ENCODE data around the gene SSH3.
A peak's percentile ranks its signal among the peaks of the same experiment; 100 is the strongest.

Gene SSH3

DNA sequence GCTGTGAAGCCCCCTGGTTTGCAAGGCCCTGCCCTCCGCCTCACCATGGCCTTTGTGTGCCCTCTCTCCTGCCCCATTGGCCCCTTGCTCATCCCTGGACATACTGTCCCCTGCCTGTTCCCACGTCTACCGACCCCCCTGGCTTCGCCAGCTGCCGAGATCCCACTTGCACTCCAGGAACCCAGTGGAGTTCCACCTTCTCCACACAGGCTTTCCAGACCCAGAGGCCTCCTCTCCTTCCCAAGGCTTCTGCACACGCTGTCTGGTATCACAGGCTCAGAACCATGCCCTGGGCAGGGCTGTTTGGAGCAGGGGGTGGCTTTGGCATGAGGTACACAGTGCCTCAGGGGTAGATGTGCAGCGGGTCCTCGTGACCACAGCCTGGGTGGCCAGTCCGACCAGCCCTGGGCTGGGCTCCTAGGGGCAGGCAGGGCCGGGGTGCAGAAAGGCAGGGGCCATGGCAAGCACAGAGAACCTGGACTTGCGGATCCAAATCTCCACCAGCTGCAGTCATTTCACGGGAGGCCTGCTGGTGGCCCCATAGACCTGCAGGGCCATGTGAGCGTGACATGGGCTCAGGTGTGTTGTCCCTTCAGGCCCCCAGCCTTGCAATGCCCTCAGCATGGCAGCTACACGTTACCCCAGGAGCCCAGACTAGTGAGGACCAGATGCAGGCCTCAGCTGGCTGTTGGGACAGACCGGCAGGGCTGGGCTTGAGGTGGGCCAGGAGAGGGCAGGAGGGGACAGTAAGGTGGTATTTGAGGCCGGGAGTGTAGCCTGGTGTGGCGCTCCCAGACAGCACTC lies 27.5 kb upstream of the SSH3 start:
- H3K79me2 ChIP-seq, result peaks cover 5% of the 10 kb centered on the region

DNA sequence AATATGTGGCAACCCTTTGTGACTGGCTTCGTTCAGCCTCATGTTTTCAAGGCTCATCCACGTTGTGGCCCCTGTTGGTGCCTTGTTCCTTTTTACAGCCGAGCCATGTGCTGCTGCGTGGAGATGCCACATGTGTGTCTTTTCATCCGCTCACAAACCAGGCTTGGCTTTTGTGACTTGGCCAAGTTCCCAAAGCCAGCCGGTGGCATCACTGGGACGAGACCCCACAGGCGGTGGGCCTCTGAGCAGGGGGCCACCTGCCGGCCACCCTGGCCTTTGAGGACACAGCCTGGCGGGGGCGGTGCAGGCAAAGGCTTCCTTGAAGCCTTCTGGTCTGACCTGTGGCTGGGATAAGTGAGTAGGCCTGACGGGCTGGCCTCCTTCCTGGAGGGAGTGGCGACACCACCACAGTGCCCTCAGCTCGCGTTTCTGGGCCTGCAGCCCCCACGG lies 26.5 kb upstream of the SSH3 start:
- H3K36me3 ChIP-seq (ENCODE audit: control insufficient read depth, insufficient read depth, low read length), result no peaks in the 10 kb centered on the region

More for the DNA sequence above, 27.5 kb upstream of the SSH3 start:
- Histone ChIP-seq H2AFZ (no peak overlapping the region), H3K4me3 (ENCODE audit: low read depth, low read length) (no peak overlapping the region), H3K36me3 (ENCODE audit: control insufficient read depth, insufficient read depth, low read length) (no peaks in the 10 kb centered on the region), H3K27me3 (ENCODE audit: control insufficient read depth, insufficient read depth, low read length) (no peaks in the 10 kb centered on the region), H3K9me3 (ENCODE audit: control insufficient read depth, low read length) (no peaks in the 10 kb centered on the region), H3K9ac (no peak overlapping the region), H3K4me1 (no peaks in the 10 kb centered on the region), H3K27ac (peak overlapping the region; percentile 16), H3K4me2 (ENCODE audit: low read length) (no peak overlapping the region)
- TF ChIP-seq, protein P1, sequence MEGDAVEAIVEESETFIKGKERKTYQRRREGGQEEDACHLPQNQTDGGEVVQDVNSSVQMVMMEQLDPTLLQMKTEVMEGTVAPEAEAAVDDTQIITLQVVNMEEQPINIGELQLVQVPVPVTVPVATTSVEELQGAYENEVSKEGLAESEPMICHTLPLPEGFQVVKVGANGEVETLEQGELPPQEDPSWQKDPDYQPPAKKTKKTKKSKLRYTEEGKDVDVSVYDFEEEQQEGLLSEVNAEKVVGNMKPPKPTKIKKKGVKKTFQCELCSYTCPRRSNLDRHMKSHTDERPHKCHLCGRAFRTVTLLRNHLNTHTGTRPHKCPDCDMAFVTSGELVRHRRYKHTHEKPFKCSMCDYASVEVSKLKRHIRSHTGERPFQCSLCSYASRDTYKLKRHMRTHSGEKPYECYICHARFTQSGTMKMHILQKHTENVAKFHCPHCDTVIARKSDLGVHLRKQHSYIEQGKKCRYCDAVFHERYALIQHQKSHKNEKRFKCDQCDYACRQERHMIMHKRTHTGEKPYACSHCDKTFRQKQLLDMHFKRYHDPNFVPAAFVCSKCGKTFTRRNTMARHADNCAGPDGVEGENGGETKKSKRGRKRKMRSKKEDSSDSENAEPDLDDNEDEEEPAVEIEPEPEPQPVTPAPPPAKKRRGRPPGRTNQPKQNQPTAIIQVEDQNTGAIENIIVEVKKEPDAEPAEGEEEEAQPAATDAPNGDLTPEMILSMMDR (IDR thresholded peaks at IDR 0.05), result no peak

DNA sequence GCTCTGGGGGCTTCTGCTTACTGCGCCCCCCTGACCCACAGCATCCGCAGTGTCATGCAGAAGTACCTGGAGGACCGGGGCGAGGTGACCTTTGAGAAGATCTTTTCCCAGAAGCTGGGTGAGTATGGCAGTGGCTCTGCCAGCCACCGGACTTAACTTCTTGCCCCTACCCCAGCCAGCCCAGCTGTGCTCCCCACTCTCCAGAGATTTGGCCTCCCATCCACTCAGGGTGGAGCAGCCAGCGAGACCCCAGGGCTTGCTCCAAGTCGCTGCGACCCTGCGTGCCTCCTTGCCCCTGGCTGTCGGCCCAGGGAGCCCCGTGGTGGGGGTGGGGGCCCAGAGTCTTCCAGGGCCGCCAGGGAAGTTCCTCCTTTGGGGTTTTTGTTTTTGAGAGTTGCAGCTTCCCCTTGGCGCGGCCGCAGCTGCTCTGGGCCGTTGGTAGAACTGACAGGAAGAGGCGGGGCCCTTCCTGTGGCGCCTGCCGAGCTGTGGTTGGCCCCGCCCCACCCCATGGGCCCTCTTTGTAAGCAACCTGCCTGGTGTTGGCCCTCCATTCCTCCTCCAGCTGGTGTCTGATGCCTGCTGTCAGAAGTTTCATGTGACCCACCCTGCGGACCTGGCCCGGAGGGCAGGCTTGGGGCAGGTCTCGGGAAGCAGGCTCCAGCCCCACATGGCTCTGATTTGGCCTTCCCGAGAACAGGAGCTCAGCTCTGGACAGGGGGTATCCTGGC lies 25.9 kb upstream of the SSH3 start:
- Histone ChIP-seq H3K4me2 (ENCODE audit: low read length) (peak overlapping the region; percentile 59), H3K27ac (peak overlapping the region; percentile 65), H3K36me3 (ENCODE audit: control insufficient read depth, insufficient read depth, low read length) (no peaks in the 10 kb centered on the region), H3K9me3 (ENCODE audit: control insufficient read depth, low read length) (no peaks in the 10 kb centered on the region), H3K4me1 (no peaks in the 10 kb centered on the region), H3K9ac (no peak overlapping the region), H3K27me3 (ENCODE audit: control insufficient read depth, insufficient read depth, low read length) (no peaks in the 10 kb centered on the region), H3K79me2 (peaks cover 5% of the 10 kb centered on the region), H2AFZ (no peak overlapping the region), H3K4me3 (ENCODE audit: low read depth, low read length) (no peak overlapping the region)
- TF ChIP-seq, protein P1 (IDR thresholded peaks at IDR 0.05), result no peak

More for the DNA sequence above, 26.5 kb upstream of the SSH3 start:
- peaks cover 5% of the 10 kb centered on the region for H3K79me2 ChIP-seq
- no peak overlapping the region for H3K4me3 ChIP-seq (ENCODE audit: low read depth, low read length)
- no peaks in the 10 kb centered on the region for H3K4me1 ChIP-seq
- no peaks in the 10 kb centered on the region for H3K9me3 ChIP-seq (ENCODE audit: control insufficient read depth, low read length)
- H2AFZ ChIP-seq, result no peak overlapping the region
- no peak overlapping the region for H3K9ac ChIP-seq
- H3K4me2 ChIP-seq (ENCODE audit: low read length), result no peak overlapping the region
- peak overlapping the region; percentile 65 for H3K27ac ChIP-seq
- no peaks in the 10 kb centered on the region for H3K27me3 ChIP-seq (ENCODE audit: control insufficient read depth, insufficient read depth, low read length)
- TF ChIP-seq, protein P1 (IDR thresholded peaks at IDR 0.05), result no peak

DNA sequence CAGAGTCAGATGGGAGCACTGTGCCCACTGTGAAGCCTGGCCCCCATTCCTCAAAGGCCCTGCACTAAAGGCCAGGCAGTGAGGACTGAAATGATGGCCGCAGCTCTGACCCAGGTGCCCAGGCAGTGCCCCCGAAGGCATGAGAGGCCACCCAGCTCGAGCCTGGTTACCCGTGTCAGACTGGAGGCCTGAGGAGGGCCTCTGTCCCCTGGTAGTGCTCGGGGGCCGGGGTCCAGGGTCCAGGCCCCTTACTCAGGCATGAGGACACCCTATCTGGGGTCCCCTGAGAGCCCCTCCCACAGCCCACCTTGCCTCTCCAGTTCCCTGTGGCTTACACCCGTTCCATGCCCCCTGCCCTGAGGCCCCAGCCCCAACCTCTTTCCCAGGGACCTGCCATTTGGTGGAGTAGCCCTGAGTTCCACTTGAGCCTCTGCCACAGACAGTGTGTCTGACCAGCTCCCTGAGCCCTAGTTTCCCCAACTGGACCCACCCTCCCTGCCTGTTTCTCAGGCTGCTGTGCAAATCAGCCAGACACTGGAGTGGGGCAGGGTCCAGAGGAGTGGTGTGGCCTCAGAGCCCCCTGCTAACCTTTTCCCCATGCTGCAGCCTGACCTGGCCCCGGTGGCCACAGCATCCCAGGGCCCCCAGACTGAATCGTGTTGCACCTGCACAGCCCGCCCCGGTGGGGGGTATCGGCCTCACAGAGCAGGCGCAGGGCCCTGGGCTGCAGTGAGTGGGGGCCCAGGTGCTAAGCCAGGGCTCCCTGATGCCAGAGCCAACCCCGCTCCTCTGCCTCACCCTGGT lies 25.0 kb upstream of the SSH3 start:
- Histone ChIP-seq H3K9ac (no peak overlapping the region), H3K27ac (peak overlapping the region; percentile 59), H3K79me2 (peaks cover 5% of the 10 kb centered on the region), H3K4me3 (ENCODE audit: low read depth, low read length) (no peak overlapping the region), H3K9me3 (ENCODE audit: control insufficient read depth, low read length) (no peaks in the 10 kb centered on the region), H2AFZ (no peak overlapping the region), H3K4me1 (no peaks in the 10 kb centered on the region), H3K4me2 (ENCODE audit: low read length) (no peak overlapping the region), H3K36me3 (ENCODE audit: control insufficient read depth, insufficient read depth, low read length) (no peaks in the 10 kb centered on the region), H3K27me3 (ENCODE audit: control insufficient read depth, insufficient read depth, low read length) (no peaks in the 10 kb centered on the region)
- TF ChIP-seq, protein P1 (IDR thresholded peaks at IDR 0.05), result no peak
